Skeletal muscle cell (primary cell): ENCODE data around the gene MRPS35.

ENCODE experiments used
- DNase-seq: peaks from one replicate; pipeline ENCODE4 v3.0.0-alpha.2; 2010; ENCODE audit warnings: low read depth
- H3K4me3 ChIP-seq: 2 replicates; pipeline ENCODE4 v1.5.1; 2011; ENCODE audit warnings: low read depth, mild to moderate bottlenecking, control low read depth, low read length, moderate library complexity

Gene MRPS35

GRCh38 chr12:27766587-27766986 is 56.0 kb downstream of the MRPS35 start:
- no peak for DNase-seq
- no peak overlapping the region for H3K4me3 ChIP-seq

GRCh38 chr12:27769142-27769673 is 58.6 kb downstream of the MRPS35 start:
- DNase-seq = no peak
- H3K4me3 ChIP-seq = no peak overlapping the region

GRCh38 chr12:27771481-27772327 is 61.1 kb downstream of the MRPS35 start:
- no peak overlapping the region for H3K4me3 ChIP-seq
- no peak for DNase-seq

- no peak overlapping the region for H3K4me3 ChIP-seq
- no peak for DNase-seq
Observed at GRCh38 chr12:27772328-27773049, 61.9 kb downstream of the MRPS35 start.

GRCh38 chr12:27777141-27777540 is 66.5 kb downstream of the MRPS35 start:
- DNase-seq = no peak
- no peak overlapping the region for H3K4me3 ChIP-seq

- DNase-seq = no peak
- no peak overlapping the region for H3K4me3 ChIP-seq
Observed at GRCh38 chr12:27778206-27778605, 67.6 kb downstream of the MRPS35 start.

GRCh38 chr12:27779416-27779919 is 68.8 kb downstream of the MRPS35 start:
- DNase-seq = no peak
- H3K4me3 ChIP-seq = peak overlapping the region; percentile 76

GRCh38 chr12:27779920-27780611 is 69.4 kb downstream of the MRPS35 start, which contains the start of the genes KLHL42 and MANSC4:
Gene KLHL42, plus strand, starts transcription at chr12:27780233. Its CDS starts 98 bp downstream, at chr12:27780331.
Gene MANSC4, minus strand, starts transcription at chr12:27780236. Its CDS starts 8,960 bp downstream, at chr12:27771276.
- peak within 1 kb of the TSS; percentile 76 for H3K4me3 ChIP-seq

GRCh38 chr12:27780612-27781408 is 70.2 kb downstream of the MRPS35 start:
- H3K4me3 ChIP-seq = peak overlapping the region; percentile 76
- no peak for DNase-seq

More at GRCh38 chr12:27779920-27780611, 69.4 kb downstream of the MRPS35 start, which contains the start of the genes KLHL42 and MANSC4:
- peak; percentile 30 for DNase-seq

GRCh38 chr12:27781680-27782079 is 71.0 kb downstream of the MRPS35 start:
- peak; percentile 34 for DNase-seq
- peak overlapping the region; percentile 76 for H3K4me3 ChIP-seq

- H3K4me3 ChIP-seq = no peak overlapping the region
- no peak for DNase-seq
Observed at GRCh38 chr12:27782481-27782880, 71.8 kb downstream of the MRPS35 start.

- H3K4me3 ChIP-seq = no peak overlapping the region
- peak; percentile 56 for DNase-seq
Observed at GRCh38 chr12:27785882-27786570, 75.4 kb downstream of the MRPS35 start.

GRCh38 chr12:27787559-27787958 is 76.9 kb downstream of the MRPS35 start:
- no peak overlapping the region for H3K4me3 ChIP-seq
- DNase-seq = no peak

- H3K4me3 ChIP-seq = no peak overlapping the region
- DNase-seq = no peak
Observed at GRCh38 chr12:27790179-27790578, 79.5 kb downstream of the MRPS35 start.

GRCh38 chr12:27794818-27795584 is 84.4 kb downstream of the MRPS35 start:
- no peak for DNase-seq
- no peak overlapping the region for H3K4me3 ChIP-seq

- H3K4me3 ChIP-seq = no peak overlapping the region
- DNase-seq = no peak
Observed at GRCh38 chr12:27796128-27796527, 85.5 kb downstream of the MRPS35 start.

- no peak overlapping the region for H3K4me3 ChIP-seq
Observed at GRCh38 chr12:27797301-27798025, 86.8 kb downstream of the MRPS35 start.

More at GRCh38 chr12:27797301-27798025, 86.8 kb downstream of the MRPS35 start:
- DNase-seq = no peak
